ENCODE measurements around the gene TXK. TPM values are rescaled to one million over a fixed set of nuclear protein-coding genes. Genes with fewer than 3 reads are reported as not detected.
A peak's percentile ranks its signal among the peaks of the same experiment; 100 is the strongest.

Gene TXK
- total and polyA plus RNA-seq, 2 experiments from 2014 or later, result 0.14 to 0.40 TPM

DNA sequence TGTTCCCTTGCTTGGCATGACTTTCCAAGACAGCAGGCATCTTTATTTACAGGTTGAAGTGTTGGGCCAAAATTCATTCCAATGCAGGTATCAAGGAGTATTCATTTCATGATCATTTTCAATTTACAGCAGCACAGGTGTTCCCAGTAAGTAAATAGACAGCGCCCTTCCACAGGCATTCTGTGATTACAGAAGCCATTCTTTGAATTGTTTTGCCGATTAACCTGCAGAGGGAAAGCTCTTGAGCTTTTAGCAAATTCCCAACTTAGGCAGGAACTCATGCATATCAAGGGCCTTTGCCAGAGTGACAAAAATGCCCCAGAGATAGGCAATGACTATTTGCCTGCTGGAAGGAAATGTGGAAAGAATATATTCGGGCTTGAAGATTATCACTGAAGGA, 6.8 kb downstream of the TXK start:
- peak overlapping the region; percentile 54 for H3K4me2 ChIP-seq
- H3K9me2 ChIP-seq (ENCODE audit: insufficient read depth), result no peaks in the 10 kb centered on the region
- Mint-ChIP-seq H3K27ac (peak overlapping the region; percentile 87), H3K36me3 (ENCODE audit: low read depth) (peaks cover 4% of the 10 kb centered on the region; the same call in 1 of the 3 replicates), H3K9me3 (0 out of 3 replicates have a peak, but pooled peaks cover 3% of the 10 kb centered on the region), H3K4me1 (peaks cover 47% of the 10 kb centered on the region), H3K27me3 (ENCODE audit: insufficient read depth, low read depth, poor library complexity) (peaks cover 10% of the 10 kb centered on the region), H3K4me3 (peak overlapping the region; percentile 56)
- H2AFZ ChIP-seq, result no peak overlapping the region
- H4K20me1 ChIP-seq (replicated peaks; ENCODE audit: insufficient read depth), result no peaks in the 10 kb centered on the region
- H3K27me3 ChIP-seq (ENCODE audit: insufficient read depth), result no peaks in the 10 kb centered on the region
- no peaks in the 10 kb centered on the region for H3F3A ChIP-seq (replicated peaks; ENCODE audit: low read depth)
- peaks cover 7% of the 10 kb centered on the region for H3K4me1 ChIP-seq (ENCODE audit: insufficient read depth)
- H3K4me3 ChIP-seq, result peak overlapping the region; percentile 10
- peak; percentile 52 for ATAC-seq
- H3K79me2 ChIP-seq (replicated peaks; ENCODE audit: insufficient read depth), result no peaks in the 10 kb centered on the region
- peak overlapping the region; percentile 89 for H3K27ac ChIP-seq (ENCODE audit: low read depth)
- TF ChIP-seq JUNB (IDR thresholded peaks at IDR 0.05; ENCODE audit: unreplicated experiment) (no peak), EZH2phosphoT487 (IDR thresholded peaks at IDR 0.05; ENCODE audit: unreplicated experiment) (no peak), NANOG (IDR thresholded peaks at IDR 0.05; ENCODE audit: borderline replicate concordance) (peak; percentile 68; the same call in 1 of the 2 replicates), ZNF331 (CRISPR knock-in tag; IDR thresholded peaks at IDR 0.05; ENCODE audit: low read depth) (no peak)
- TF ChIP-seq, protein P1, sequence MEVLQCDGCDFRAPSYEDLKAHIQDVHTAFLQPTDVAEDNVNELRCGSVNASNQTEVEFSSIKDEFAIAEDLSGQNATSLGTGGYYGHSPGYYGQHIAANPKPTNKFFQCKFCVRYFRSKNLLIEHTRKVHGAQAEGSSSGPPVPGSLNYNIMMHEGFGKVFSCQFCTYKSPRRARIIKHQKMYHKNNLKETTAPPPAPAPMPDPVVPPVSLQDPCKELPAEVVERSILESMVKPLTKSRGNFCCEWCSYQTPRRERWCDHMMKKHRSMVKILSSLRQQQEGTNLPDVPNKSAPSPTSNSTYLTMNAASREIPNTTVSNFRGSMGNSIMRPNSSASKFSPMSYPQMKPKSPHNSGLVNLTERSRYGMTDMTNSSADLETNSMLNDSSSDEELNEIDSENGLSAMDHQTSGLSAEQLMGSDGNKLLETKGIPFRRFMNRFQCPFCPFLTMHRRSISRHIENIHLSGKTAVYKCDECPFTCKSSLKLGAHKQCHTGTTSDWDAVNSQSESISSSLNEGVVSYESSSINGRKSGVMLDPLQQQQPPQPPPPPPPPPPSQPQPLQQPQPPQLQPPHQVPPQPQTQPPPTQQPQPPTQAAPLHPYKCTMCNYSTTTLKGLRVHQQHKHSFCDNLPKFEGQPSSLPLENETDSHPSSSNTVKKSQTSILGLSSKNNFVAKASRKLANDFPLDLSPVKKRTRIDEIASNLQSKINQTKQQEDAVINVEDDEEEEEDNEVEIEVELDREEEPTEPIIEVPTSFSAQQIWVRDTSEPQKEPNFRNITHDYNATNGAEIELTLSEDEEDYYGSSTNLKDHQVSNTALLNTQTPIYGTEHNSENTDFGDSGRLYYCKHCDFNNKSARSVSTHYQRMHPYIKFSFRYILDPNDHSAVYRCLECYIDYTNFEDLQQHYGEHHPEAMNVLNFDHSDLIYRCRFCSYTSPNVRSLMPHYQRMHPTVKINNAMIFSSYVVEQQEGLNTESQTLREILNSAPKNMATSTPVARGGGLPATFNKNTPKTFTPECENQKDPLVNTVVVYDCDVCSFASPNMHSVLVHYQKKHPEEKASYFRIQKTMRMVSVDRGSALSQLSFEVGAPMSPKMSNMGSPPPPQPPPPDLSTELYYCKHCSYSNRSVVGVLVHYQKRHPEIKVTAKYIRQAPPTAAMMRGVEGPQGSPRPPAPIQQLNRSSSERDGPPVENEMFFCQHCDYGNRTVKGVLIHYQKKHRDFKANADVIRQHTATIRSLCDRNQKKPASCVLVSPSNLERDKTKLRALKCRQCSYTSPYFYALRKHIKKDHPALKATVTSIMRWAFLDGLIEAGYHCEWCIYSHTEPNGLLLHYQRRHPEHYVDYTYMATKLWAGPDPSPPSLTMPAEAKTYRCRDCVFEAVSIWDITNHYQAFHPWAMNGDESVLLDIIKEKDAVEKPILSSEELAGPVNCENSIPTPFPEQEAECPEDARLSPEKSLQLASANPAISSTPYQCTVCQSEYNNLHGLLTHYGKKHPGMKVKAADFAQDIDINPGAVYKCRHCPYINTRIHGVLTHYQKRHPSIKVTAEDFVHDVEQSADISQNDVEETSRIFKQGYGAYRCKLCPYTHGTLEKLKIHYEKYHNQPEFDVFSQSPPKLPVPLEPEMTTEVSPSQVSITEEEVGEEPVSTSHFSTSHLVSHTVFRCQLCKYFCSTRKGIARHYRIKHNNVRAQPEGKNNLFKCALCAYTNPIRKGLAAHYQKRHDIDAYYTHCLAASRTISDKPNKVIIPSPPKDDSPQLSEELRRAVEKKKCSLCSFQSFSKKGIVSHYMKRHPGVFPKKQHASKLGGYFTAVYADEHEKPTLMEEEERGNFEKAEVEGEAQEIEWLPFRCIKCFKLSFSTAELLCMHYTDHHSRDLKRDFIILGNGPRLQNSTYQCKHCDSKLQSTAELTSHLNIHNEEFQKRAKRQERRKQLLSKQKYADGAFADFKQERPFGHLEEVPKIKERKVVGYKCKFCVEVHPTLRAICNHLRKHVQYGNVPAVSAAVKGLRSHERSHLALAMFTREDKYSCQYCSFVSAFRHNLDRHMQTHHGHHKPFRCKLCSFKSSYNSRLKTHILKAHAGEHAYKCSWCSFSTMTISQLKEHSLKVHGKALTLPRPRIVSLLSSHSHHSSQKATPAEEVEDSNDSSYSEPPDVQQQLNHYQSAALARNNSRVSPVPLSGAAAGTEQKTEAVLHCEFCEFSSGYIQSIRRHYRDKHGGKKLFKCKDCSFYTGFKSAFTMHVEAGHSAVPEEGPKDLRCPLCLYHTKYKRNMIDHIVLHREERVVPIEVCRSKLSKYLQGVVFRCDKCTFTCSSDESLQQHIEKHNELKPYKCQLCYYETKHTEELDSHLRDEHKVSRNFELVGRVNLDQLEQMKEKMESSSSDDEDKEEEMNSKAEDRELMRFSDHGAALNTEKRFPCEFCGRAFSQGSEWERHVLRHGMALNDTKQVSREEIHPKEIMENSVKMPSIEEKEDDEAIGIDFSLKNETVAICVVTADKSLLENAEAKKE (CRISPR knock-in tag; IDR thresholded peaks at IDR 0.05), result no peak
- TF ChIP-seq, protein P2, sequence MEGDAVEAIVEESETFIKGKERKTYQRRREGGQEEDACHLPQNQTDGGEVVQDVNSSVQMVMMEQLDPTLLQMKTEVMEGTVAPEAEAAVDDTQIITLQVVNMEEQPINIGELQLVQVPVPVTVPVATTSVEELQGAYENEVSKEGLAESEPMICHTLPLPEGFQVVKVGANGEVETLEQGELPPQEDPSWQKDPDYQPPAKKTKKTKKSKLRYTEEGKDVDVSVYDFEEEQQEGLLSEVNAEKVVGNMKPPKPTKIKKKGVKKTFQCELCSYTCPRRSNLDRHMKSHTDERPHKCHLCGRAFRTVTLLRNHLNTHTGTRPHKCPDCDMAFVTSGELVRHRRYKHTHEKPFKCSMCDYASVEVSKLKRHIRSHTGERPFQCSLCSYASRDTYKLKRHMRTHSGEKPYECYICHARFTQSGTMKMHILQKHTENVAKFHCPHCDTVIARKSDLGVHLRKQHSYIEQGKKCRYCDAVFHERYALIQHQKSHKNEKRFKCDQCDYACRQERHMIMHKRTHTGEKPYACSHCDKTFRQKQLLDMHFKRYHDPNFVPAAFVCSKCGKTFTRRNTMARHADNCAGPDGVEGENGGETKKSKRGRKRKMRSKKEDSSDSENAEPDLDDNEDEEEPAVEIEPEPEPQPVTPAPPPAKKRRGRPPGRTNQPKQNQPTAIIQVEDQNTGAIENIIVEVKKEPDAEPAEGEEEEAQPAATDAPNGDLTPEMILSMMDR (conservative IDR thresholded peaks at IDR 0.05; ENCODE audit: low read depth in 2 of 2), result no peak
- peak; percentile 88 for DNase-seq (ENCODE audit: low spot score)
- no peaks in the 10 kb centered on the region for H3K36me3 ChIP-seq (ENCODE audit: insufficient read depth)

All from GM23338 (cell line).